ENCODE data around the gene TCEAL8. TPM values are rescaled to one million over a fixed set of nuclear protein-coding genes. Genes with fewer than 3 reads are reported as not detected.

The TCEAL8 gene, protein sequence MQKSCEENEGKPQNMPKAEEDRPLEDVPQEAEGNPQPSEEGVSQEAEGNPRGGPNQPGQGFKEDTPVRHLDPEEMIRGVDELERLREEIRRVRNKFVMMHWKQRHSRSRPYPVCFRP
- total RNA-seq = 89.6 and 91.3 TPM in 2 replicates

DNA sequence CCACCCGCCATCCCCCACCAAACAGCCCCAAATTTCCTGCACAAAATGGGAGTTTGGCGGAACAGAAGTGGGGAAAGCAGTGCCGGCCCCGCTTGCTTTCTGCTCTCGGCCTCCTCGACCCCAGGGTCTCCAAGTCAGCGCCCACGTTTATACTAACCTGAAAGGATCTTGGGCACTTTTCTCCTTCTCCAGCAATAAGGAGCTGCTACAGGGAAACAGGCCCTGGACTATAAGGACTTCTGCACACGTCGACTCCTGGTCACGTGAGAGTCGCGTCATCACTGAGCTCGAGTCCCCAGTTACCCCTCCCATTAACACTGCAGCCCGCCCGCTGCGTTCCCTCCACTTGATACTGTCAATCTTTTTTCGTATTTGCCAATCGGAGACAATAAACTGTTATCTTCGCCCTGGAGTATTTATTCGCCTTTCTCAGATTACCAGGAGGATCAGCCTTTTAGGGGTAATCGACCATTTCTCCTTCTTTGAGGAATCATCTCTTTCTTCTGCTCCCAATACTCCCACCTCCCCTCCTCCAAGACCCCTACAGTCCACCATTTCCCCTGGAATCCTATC is at the start of gene TCEAL8:
Gene TCEAL8, minus strand, starts transcription at position 235 of the 573 bp plus-strand sequence. CDS start 1,176 bp downstream, outside the sequence.
- no peaks in the 10 kb centered on the region for H3K27me3 ChIP-seq (ENCODE audit: control insufficient read depth, insufficient read depth, low read length)
- no peaks in the 10 kb centered on the region for H3K36me3 ChIP-seq (ENCODE audit: control insufficient read depth, insufficient read depth, low read length)
- peak; percentile 39 for DNase-seq (ENCODE audit: low read depth)
- H3K4me3 ChIP-seq (ENCODE audit: low read depth, low read length) = peak within 1 kb of the TSS; percentile 70
- no peak for TF ChIP-seq CTCF (IDR thresholded peaks at IDR 0.05; ENCODE audit: insufficient read depth, low read length, poor library complexity, severe bottlenecking)

DNA sequence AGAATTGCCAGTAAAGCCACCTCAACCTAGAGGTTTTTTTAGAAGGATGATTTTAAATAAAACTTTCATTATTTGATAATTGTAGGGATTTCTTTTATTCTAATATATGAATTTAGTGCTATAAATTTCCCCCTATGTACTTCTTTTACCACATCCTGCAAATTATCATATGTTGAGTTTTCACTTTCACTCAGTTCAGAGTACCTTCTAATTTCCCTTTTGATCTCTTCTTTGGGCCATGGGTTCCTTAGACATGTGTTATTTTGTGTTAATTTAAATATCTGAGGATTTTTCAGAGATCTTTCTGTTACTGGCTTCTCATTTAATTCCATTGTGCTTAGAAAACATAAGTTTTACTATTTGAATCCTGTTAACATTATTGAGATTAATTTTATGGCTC is 49.8 kb upstream of the TCEAL8 start:
- Histone ChIP-seq H3K36me3 (ENCODE audit: control insufficient read depth, insufficient read depth, low read length) (no peaks in the 10 kb centered on the region), H3K4me3 (ENCODE audit: low read depth, low read length) (no peak overlapping the region), H3K27me3 (ENCODE audit: control insufficient read depth, insufficient read depth, low read length) (peaks cover 2% of the 10 kb centered on the region)
- TF ChIP-seq CTCF (IDR thresholded peaks at IDR 0.05; ENCODE audit: insufficient read depth, low read length, poor library complexity, severe bottlenecking) = no peak
- no peak for DNase-seq (ENCODE audit: low read depth)

- H3K4me3 ChIP-seq (ENCODE audit: low read depth, low read length) = no peak overlapping the region
Measured at GRCh38 chrX:103293118-103293517, 38.2 kb upstream of the TCEAL8 start.

DNA sequence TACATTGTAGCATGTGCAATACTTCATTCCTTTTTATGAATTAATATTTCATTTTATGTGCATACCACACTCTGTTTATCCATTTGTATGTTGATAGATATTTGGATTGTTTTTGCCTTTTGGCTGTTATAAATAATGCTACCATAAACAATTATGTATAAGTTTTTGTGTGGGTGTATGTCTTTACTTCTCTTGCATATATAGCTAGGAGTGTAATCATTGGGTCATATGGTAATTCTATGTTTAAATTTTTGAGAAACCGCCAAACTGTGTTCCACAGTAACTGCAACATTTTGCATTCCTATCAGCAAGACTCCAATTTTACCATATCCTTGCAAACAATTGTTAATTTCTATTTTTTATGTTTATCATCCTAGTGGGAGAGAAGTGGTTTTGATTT is 24.7 kb upstream of the TCEAL8 start:
- Histone ChIP-seq H3K27me3 (ENCODE audit: control insufficient read depth, insufficient read depth, low read length) (peaks cover 19% of the 10 kb centered on the region), H3K36me3 (ENCODE audit: control insufficient read depth, insufficient read depth, low read length) (no peaks in the 10 kb centered on the region), H3K4me3 (ENCODE audit: low read depth, low read length) (no peak overlapping the region)
- TF ChIP-seq CTCF (IDR thresholded peaks at IDR 0.05; ENCODE audit: insufficient read depth, low read length, poor library complexity, severe bottlenecking) = no peak
- DNase-seq (ENCODE audit: low read depth) = no peak

More at GRCh38 chrX:103293118-103293517, 38.2 kb upstream of the TCEAL8 start:
- H3K36me3 ChIP-seq (ENCODE audit: control insufficient read depth, insufficient read depth, low read length) = no peaks in the 10 kb centered on the region
- no peak for TF ChIP-seq CTCF (IDR thresholded peaks at IDR 0.05; ENCODE audit: insufficient read depth, low read length, poor library complexity, severe bottlenecking)
- H3K27me3 ChIP-seq (ENCODE audit: control insufficient read depth, insufficient read depth, low read length) = no peaks in the 10 kb centered on the region
- DNase-seq (ENCODE audit: low read depth) = no peak

GRCh38 chrX:103276581-103277002 is 21.6 kb upstream of the TCEAL8 start, which contains the start of gene TCEAL5:
Gene TCEAL5, minus strand, starts transcription at chrX:103276750. Its CDS starts 2,187 bp downstream, at chrX:103274563.
- no peaks in the 10 kb centered on the region for H3K36me3 ChIP-seq (ENCODE audit: control insufficient read depth, insufficient read depth, low read length)
- peaks cover 22% of the 10 kb centered on the region for H3K27me3 ChIP-seq (ENCODE audit: control insufficient read depth, insufficient read depth, low read length)
- H3K4me3 ChIP-seq (ENCODE audit: low read depth, low read length) = no peak within 1 kb of the TSS
- DNase-seq (ENCODE audit: low read depth) = no peak
- no peak for TF ChIP-seq CTCF (IDR thresholded peaks at IDR 0.05; ENCODE audit: insufficient read depth, low read length, poor library complexity, severe bottlenecking)
